Measurements from ENCODE around the gene CXXC4.

GRCh38 chr4:104524026-104524425 is 29.3 kb upstream of the CXXC4 start:
- TF ChIP-seq GLIS3 (CRISPR knock-in tag; IDR thresholded peaks at IDR 0.05) (no peak), ZFP30 (CRISPR knock-in tag; IDR thresholded peaks at IDR 0.05) (no peak), ISL1 (CRISPR knock-in tag; IDR thresholded peaks at IDR 0.05) (no peak), PATZ1 (CRISPR knock-in tag; IDR thresholded peaks at IDR 0.05; ENCODE audit: borderline replicate concordance) (no peak), ESRRG (CRISPR knock-in tag; IDR thresholded peaks at IDR 0.05) (no peak), ARNTL (CRISPR knock-in tag; IDR thresholded peaks at IDR 0.05; ENCODE audit: borderline replicate concordance, low read depth) (no peak), PPARA (CRISPR knock-in tag; IDR thresholded peaks at IDR 0.05; ENCODE audit: borderline replicate concordance) (no peak), ZNF70 (CRISPR knock-in tag; IDR thresholded peaks at IDR 0.05) (no peak), TOX (CRISPR knock-in tag; IDR thresholded peaks at IDR 0.05; ENCODE audit: borderline replicate concordance) (no peak), ZC3H10 (CRISPR knock-in tag; IDR thresholded peaks at IDR 0.05) (no peak), CREB5 (CRISPR knock-in tag; IDR thresholded peaks at IDR 0.05; ENCODE audit: low read depth) (no peak)
